HG03439 (cell line): ENCODE measurements around the gene COQ3.

ENCODE experiments used
- ATAC-seq: cut with Tn5 transposase; IDR thresholded peaks from one replicate; pipeline ENCODE4 v1.9.1; 2021; ENCODE audit warnings: mild to moderate bottlenecking, moderate library complexity; ENCODE audit not compliant: unreplicated experiment

The COQ3 gene, protein sequence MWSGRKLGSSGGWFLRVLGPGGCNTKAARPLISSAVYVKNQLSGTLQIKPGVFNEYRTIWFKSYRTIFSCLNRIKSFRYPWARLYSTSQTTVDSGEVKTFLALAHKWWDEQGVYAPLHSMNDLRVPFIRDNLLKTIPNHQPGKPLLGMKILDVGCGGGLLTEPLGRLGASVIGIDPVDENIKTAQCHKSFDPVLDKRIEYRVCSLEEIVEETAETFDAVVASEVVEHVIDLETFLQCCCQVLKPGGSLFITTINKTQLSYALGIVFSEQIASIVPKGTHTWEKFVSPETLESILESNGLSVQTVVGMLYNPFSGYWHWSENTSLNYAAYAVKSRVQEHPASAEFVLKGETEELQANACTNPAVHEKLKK

DNA sequence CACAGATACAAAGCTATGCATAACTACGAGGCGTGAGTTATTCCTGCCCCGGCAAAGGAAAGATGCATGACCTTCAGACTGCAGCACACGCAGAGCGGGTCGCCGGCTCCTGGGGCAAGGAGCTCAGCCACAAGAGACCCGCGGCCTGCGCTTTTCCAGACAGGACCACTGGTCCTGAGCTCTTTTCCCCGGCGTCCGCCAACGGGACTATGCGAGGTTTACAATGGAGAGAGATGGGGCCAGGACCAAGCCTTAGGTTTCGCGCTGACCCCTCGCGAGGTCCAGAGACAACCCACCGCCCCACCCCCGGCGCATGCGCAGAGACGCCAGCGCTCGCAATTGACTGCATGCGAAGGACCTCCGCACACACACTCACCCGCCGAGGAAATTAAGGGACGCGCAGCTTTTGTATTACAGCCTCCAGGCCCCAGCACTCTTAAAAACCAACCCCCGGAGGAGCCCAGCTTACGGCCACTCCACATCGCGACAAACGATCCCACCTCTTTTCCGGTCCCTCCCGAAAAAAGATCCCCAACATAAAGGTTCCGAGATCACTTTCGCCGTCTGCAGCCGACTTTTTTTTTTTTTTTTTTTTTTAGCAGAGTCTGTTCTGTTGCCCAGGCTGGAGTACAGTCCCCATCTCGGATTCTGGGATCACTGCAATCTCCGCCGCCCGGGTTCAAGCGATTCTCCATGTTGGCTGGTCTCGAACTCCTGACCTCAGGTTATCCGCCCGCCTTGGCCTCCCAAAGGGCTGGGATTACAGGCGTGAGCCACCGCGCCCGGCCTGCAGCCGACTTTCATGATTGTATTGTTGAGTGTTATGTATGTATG lies at the start of gene COQ3:
TSS of gene COQ3 (minus strand) at position 498 of the 834 bp plus-strand sequence. CDS start at position 482, 16 bp downstream.
- peak; percentile 66 for ATAC-seq

DNA sequence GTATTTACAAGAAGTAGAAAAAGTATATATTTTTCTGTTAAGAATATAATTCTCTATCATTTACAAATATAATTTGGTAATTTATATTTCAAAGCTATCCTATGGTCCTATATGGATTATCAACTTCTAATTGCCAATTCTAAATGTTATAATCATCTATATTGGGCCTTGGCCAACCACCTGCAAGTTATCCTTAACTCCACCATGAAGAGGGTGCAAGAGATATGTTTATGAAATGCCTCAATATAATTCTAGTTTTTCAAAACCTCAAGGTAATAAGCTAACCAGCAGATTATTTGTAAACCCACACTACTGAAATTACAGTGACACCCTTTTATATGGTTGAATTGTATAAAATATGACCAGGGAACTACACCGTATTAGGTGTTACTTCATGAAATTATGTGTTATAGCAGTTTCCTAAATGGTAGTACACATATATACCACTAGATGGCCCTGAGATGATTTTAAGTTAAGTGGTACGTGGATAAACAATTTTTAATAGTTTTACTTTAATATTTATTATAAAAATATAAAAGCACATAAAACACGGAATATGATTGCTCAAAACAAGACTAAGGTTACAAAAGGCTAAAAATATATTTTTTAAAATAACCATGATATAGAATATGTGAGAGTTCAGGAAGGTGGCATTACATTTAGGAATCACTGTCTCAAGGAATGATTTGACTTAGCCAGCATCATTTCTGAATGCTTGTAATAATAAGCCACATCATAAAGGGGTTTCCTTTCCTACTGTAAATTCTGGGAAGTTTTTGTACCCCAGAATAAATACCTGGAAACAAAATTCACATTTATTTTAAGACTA lies 40.9 kb upstream of the COQ3 start:
- peak; percentile 79 for ATAC-seq

GRCh38 chr6:99432877-99433276 lies 38.9 kb upstream of the COQ3 start:
- ATAC-seq: no peak

- no peak for ATAC-seq
These were observed 37.9 kb upstream of the COQ3 start for GRCh38 chr6:99431901-99432300.

DNA sequence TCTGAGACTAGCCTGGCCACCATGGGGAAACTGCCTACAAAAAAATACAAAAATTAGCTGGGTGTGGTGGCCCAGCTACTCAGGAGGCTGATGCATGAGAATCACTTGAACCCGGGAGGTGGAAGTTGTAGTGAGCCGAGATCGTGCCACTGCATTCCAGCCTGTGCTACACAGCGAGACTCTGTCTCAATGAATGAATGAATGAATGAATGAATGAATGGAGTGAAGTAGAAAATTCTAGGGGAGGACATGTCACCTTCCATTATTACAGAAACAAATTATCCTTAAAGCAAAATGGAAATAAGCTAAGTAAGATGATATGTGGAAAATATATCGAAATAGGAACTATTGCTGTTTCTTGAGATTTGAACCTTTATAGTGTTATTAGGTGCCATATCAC lies 34.0 kb upstream of the COQ3 start:
- ATAC-seq: no peak

DNA sequence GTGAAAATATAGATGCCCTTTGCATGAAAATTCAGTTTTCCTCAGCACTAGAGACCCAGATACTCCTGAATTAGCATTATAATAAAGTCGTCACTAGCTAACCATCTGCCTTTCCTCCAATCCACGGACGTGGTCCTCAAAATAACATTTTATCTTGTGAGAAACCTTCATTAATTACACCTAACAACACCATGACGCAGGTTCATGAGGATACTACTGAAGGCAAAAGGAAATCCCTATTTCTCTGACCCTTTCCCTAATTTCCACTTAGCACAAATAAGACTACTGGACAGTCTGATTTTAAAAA lies 32.4 kb upstream of the COQ3 start:
- no peak for ATAC-seq

DNA sequence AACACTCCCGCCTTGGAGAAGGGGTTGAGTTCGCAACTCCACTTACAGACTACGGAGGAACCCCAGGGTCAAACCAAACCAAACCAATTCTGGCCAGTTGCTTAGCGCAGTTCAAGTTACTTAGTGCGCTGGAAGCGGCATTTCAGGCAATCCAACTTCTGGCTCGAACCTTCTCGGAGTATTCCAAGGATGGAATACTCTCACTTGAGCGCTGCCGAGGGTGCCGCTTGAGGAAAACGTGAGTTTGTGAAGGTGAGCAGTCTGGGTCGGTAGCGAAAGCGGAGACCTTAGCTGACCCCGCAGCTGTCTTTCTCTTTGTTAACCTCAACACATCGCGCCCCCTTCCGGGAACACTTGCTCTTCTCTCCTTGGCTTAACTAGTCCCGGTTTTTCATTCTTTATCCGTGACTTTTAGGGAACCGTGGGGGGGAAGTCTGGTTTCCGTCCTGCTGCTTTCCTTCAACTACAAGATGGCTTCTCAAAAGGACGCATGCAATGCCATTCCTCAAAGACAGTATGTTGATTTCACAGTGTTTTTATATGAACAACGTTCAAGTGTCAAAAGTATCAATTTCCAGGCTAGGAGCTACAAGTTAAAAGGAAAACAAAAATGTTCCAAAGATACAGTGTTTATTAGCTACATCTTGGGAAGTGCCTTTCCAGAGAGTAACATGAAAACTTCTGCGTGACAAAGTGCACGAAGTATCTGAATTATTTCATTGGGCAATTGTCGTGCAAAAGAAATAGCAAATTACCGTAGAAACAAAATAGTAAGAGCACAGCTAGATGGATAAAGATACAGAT lies 31.9 kb upstream of the COQ3 start:
- peak; percentile 55 for ATAC-seq

GRCh38 chr6:99424761-99425646 lies 31.0 kb upstream of the COQ3 start, which contains the start of gene PNISR:
Gene PNISR, minus strand, starts transcription at chr6:99425308. Its CDS starts 10,649 bp downstream, at chr6:99414659.
- ATAC-seq: peak; percentile 94

GRCh38 chr6:99424022-99424421 lies 30.0 kb upstream of the COQ3 start:
- no peak for ATAC-seq

DNA sequence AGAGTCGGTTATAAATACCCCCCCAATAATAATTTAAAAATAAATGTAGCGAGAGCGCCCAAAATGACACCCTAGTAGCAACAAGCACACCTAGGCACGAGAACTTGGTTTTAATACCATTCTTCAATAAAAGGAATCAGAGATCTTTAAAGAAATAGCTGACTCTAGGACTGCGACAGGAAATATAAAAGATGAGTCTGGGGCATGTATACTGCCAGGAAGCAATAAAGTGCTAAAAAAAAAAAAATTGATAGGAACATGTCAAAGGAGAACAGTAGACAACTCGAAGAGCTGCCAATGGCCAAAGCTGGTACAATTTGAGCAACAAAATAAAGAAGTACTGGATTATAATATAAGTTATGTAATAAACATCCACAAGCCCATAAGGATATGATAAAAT lies 28.9 kb upstream of the COQ3 start:
- ATAC-seq: no peak

DNA sequence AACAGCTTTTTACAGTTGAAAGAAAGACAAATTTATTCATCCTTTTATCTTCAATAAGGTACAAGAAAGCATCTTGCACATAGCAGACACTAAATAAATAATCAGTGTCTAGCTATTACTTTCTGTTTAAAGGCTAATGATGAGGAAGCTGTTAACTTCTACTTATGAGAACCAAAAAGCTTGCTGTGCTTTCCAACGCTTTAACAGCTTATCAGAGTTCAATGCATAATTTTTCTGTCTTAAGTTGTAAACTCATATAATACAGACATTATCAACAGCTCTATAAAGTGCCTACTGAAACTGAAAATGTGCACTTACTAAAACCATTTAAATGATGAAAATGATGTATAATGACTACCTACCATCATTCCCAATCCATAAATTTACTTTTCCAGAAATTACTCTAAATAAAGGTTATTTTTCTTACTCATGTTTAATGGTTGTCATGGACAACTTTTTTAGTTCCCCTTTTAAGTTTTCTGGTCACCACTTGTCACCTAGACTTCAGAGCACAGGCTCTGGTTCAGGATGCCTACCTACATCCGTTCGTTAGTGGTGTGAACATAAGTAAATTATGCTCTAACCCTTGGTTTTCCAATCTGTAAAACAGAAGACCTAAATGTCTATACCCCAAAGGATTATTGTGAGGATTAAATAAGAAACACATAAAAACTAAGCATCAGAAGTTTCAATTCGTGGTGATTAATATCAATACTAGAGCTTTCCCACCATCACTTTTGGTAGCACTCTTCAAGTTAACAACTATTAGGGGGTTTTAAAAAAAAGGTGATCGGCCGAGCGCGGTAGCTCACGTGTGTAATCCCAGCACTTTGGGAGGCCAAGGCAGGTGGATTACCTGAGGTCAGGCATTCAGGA lies 23.1 kb upstream of the COQ3 start:
- ATAC-seq: peak; percentile 75

GRCh38 chr6:99416226-99416625 lies 22.2 kb upstream of the COQ3 start:
- ATAC-seq: no peak

DNA sequence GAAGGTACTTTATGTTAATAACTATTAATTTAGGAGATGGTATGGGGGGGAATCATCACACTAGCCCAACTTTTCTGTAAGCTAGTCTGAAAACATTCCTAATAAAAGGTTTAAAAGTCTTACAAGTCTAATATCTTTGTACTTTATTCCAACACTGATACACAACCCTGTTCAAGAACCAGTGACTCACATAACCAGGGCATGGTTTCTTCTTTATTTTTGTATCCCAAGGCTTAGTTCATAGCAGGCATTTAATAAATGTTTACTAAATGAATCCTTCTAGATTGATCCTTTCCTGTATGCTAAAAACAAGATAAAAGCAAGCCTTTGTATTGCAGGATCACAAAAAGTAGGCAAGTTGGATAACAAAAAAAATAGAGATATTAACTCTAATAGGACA lies 21.5 kb upstream of the COQ3 start:
- ATAC-seq: no peak

DNA sequence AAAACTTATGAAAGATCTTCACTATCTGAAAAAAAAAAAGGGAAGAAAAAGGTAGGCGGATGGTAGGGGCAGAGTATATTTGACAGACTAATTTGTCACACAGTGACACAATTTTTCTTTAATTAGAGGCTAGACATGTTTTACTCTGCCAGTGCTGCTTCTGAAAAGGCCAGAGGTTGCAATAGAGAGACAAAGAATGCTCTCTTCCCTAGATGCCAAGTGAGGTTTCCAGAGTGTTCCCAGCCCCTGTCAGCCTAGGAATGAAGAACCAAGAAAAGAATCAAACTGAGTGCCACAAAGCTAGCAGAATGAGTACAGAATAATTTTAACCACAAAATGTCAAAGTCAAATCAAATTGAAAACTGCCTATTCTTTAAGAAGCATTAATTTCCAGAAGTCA lies 18.1 kb upstream of the COQ3 start:
- no peak for ATAC-seq

DNA sequence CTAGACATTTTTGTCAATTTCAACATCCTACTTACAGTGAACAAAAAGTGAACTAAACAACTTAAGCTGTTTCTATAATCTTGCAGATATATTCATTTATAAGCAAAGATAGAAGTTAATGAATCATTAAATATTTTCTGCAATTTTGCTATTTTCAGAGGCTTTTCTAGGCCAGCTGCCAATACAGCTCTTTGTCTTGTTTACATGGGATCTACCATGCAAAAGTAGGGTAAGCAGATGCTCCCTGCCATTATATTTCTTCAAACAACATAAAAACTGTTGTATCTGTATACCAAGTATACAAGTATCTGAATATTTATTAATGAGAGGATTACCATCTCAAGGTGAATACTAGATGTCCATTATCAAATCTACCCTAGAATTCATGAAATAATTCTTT lies 15.7 kb upstream of the COQ3 start:
- ATAC-seq: no peak

GRCh38 chr6:99407076-99407475 lies 13.1 kb upstream of the COQ3 start:
- no peak for ATAC-seq

DNA sequence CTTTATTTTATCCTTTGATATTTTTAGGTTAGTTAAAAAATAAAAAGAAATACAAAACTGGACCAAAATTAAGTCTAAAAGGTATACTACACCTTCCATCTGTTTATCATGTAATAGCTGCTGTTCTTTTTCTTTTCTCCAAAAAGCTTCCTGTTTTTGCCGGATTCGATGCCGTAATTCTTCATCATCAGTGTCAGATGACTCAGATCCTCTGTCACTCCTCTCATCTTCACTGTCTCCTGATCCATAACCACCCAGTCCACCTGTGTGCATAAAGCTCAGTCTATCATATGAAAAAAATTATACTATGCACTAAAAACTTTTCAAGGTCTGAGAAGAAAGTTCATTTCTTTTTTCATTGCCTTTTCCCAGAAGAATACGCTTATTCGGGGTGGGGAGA lies 8.5 kb upstream of the COQ3 start:
- no peak for ATAC-seq

GRCh38 chr6:99397287-99397686 lies 3.3 kb upstream of the COQ3 start:
- ATAC-seq: no peak

DNA sequence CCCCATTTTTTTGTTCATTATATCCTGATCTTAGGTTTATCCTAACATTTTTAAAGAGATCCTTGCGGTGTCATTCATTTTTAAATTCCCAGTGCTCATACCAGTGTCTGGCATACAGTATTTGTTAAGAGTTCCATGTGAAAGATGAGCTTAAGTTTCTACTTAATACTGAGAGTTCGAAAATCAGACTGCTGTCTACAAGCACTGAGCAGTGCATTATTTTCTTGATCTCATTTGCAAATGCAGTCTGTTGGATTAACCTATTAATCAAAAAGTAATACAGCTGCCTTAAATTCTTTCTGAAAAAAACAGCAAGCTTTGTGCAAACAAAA lies 663 bp downstream of the COQ3 start:
- ATAC-seq: peak; percentile 21
